ENCODE results near the gene SUN2.

SUN2 gene

GRCh38 chr22:38715176-38715764 lies 40.5 kb downstream of the SUN2 start:
- FAIRE-seq: no peak

- no peak for FAIRE-seq
These were observed 41.9 kb downstream of the SUN2 start for GRCh38 chr22:38713921-38714320.

- FAIRE-seq: no peak
These were observed 43.2 kb downstream of the SUN2 start for GRCh38 chr22:38712486-38713207.

GRCh38 chr22:38710866-38711265 lies 44.9 kb downstream of the SUN2 start:
- no peak for FAIRE-seq

DNA sequence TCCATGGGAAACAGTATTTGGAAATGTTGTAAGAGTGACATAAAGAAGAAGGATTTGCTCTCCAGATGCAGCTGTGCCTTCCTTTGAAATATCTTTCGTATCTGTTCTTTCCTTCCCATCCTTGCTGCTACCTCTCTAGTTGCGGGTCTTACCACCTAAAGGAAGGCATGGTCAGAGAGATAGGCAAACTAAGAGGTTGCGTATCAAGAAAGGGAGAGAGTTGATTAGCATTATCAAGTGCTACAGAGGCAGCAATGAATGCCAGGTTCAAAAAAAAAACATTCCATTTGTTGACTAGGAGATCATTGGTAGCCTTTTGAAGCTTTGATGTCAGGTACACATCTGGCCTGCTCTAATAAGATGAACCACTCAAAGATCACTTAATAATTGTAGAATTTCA lies 45.4 kb downstream of the SUN2 start:
- no peak for FAIRE-seq

DNA sequence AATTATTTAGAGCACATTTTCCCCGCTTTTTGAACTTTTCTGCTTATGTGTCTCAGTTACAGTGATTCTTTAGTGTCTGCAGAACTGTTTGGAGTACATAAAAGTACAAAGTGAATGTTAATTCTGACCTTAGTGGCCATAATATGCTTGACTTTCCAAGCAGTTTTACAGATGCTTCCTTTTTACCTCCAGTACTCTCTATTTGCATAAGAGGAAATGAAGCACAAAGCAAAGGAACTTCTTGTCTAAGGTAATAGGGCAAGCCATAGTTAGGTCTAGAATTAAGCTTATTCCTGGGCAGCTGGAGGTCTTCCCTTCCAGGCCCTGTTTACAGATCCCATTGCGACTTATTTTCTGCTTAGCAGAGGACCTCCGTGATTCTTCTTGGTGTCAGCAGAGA lies 46.5 kb downstream of the SUN2 start:
- FAIRE-seq: no peak

DNA sequence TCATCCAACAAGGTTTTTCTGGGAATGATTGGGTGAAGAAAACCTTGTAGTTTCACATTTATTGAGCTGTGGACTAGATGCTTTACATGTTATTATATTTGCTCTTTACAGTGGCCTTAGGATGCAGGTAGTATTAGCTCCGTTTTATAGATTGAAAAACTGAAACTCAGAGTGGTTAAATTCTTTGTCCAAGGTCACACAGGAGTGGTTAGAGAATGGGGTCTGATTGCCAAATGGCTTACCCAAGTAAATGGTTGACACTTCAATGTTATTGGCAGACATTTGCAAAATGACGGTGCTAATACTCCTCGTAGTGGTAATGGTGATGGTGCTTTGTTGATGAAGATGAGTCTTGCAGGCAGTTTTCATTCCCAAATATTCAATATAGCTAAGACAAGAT lies 47.8 kb downstream of the SUN2 start:
- FAIRE-seq: no peak

- FAIRE-seq: no peak
These were observed 48.5 kb downstream of the SUN2 start for GRCh38 chr22:38707346-38707745.

- FAIRE-seq: no peak
These were observed 49.0 kb downstream of the SUN2 start for GRCh38 chr22:38706901-38707195.

DNA sequence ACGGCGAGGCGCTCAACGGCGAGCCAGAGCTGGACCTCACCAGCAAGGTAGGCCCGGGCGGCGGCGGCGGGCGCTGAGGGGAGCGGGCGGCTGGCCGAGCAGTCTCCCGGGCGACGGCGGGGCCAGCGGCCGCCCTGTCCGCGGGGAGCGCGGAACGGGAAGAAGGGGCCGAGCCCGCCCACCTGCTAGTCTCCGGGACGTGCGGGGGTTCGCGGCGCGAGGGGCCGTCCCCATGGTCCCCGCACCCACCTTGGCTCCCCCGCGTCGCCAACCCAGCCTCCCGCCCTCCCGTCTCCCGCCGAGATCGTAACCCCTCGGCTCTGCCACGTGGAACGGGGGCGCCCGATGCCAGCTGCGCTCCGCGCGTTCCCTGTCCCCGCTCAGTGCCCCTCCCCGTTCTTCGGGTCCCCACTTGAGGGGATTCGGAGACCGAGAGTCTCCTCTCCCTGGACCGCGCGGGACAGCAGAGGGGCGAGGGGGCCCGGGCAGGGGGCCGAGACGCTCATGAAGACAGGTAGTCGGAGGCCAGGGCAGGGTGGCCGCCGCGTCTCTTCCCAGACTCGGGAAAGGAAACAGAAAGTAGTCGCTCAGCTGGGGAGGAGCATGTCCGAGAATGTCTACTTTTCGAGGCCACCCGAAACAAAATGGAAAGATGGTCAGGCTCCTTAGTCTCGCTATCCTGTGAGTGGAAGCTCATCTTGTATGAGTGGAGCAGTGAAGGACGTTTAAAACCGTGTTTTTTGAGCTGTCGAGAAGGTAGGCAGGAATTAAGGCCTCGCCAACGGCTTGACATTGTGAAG lies 49.5 kb downstream of the SUN2 start:
- FAIRE-seq: no peak

GRCh38 chr22:38705235-38706100 lies 50.3 kb downstream of the SUN2 start, which contains the start of gene GTPBP1:
TSS of gene GTPBP1 (plus strand) at chr22:38705944. CDS start at chr22:38705956, 12 bp downstream.
- FAIRE-seq: peak; percentile 99

DNA sequence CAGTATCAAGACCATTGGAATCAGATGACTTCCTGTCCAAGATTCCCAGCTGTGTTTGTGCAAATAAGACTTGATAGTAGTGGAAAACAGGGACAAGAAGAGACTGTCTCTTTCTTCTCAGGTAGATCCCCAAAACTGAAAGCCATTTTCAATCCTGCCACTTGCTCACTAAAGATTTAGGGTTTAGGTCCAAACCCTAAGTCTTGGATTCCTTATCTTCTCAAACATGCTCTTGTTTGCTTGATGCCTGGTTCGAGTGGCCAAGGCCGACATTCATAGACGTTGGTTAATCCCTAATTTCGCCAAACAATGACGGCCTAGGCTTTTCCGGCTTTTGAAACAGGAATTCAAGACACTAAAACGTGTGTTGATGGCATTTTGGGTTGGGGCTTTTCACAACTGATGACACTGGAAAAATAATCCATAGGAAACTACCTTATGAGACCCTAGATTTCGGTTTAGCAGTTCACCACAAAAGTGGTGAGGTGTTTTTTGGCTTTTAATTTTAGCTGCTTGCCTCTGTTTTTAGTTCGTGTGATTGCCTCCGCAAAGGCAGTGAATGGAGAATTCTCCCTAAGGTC lies 51.1 kb downstream of the SUN2 start:
- no peak for FAIRE-seq

GRCh38 chr22:38700789-38701628 lies 54.8 kb downstream of the SUN2 start, which contains the start of gene JOSD1:
TSS of gene JOSD1 (minus strand) at chr22:38700943. CDS start at chr22:38699987, 956 bp downstream.
- no peak for FAIRE-seq

GRCh38 chr22:38700270-38700788 lies 55.5 kb downstream of the SUN2 start:
- FAIRE-seq: no peak

GRCh38 chr22:38699784-38700183 lies 56.0 kb downstream of the SUN2 start:
- FAIRE-seq: no peak

GRCh38 chr22:38699143-38699542 lies 56.7 kb downstream of the SUN2 start:
- no peak for FAIRE-seq

DNA sequence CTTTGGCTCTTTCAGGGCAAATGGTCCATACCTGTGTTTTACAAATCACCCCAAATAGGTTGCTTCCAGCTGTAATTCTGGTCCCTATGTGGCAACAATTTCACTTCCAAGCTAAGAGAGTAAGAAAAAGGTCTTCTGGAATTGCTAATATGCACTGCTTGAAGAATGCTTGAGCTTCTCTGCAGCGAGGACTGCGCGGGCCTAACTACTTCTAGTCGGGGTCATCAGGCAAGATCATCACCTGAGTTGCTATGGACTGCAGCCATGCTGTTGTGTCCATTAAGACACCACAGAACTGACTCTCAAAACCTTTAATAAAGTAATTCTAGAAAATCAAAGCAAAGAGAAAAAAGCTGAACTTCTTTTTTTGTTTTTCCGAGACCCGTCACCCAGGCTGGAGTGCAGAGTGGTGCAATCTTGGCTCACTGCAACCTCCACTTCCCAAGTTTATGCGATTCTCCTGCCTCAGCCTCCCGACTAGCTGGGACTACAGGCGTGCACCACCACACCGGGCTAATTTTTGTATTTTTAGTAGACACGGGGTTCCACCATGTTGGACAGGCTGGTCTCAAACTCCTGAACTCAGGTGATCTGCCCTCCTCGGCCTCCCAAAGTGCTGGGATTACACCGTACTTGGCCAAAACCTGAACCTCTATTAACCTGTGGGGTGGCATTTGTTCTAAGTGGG lies 57.2 kb downstream of the SUN2 start:
- no peak for FAIRE-seq

- FAIRE-seq: no peak
These were observed 58.2 kb downstream of the SUN2 start for GRCh38 chr22:38697425-38698089.

- FAIRE-seq: no peak
These were observed 59.0 kb downstream of the SUN2 start for GRCh38 chr22:38696606-38697424.
